Neural progenitor cell (in vitro differentiated cells): ENCODE data around the gene NELFA. TPM values are rescaled to one million over a fixed set of nuclear protein-coding genes. Genes with fewer than 3 reads are reported as not detected.

Experiments used
- DNase-seq: peaks from one replicate; pipeline ENCODE4 v3.0.0-alpha.2; 2016; ENCODE audit warnings: low spot score
- H2AFZ ChIP-seq: fragments of 200-600 bp; sonication (generic); replicated peaks from 2 replicates; pipeline ENCODE4 v1.6.1; 2016; ENCODE audit warnings: antibody characterized with exemption
- H3F3A ChIP-seq: fragments of 200-600 bp; sonication (generic); 2 replicates; pipeline ENCODE4 v1.6.1; 2016; ENCODE audit warnings: antibody characterized with exemption, low read depth
- H3K27ac ChIP-seq: fragments of 200-600 bp; sonication (generic); 2 replicates; pipeline ENCODE4 v1.5.1; 2016; ENCODE audit warnings: mild to moderate bottlenecking
- H3K27me3 ChIP-seq: fragments of 200-600 bp; sonication (generic); 2 replicates; pipeline ENCODE4 v1.6.1; 2016; ENCODE audit warnings: mild to moderate bottlenecking, moderate library complexity
- H3K36me3 ChIP-seq: fragments of 200-600 bp; sonication (generic); 2 replicates; pipeline ENCODE4 v1.5.1; 2016
- H3K4me1 ChIP-seq: fragments of 200-600 bp; sonication (generic); 2 replicates; pipeline ENCODE4 v1.6.1; 2016; ENCODE audit warnings: mixed run types
- H3K4me2 ChIP-seq: fragments of 200-600 bp; sonication (generic); 2 replicates; pipeline ENCODE4 v1.6.1; 2016
- H3K4me3 ChIP-seq: fragments of 200-600 bp; sonication (generic); 2 replicates; pipeline ENCODE4 v1.5.1; 2016
- H3K79me2 ChIP-seq: fragments of 200-600 bp; sonication (generic); 2 replicates; pipeline ENCODE4 v1.6.1; 2016; ENCODE audit warnings: low read depth
- H3K9ac ChIP-seq: fragments of 200-600 bp; sonication (generic); 2 replicates; pipeline ENCODE4 v1.6.1; 2016
- H3K9me3 ChIP-seq: fragments of 200-600 bp; sonication (generic); 2 replicates; pipeline ENCODE4 v1.5.1; 2016; ENCODE audit warnings: low read depth
- H4K20me1 ChIP-seq: fragments of 200-600 bp; sonication (generic); 2 replicates; pipeline ENCODE4 v1.6.1; 2016; ENCODE audit warnings: low read depth
- H3K27ac Mint-ChIP-seq: 3 replicates; pipeline ENCODE4 v1.8.0; 2021; ENCODE audit warnings: mixed read lengths
- H3K27me3 Mint-ChIP-seq: 2 replicates; pipeline ENCODE4 v1.8.0; 2022; ENCODE audit warnings: low read depth, mild to moderate bottlenecking, inconsistent platforms, moderate library complexity, mixed read lengths; ENCODE audit not compliant: insufficient read depth
- H3K36me3 Mint-ChIP-seq: 3 replicates; pipeline ENCODE4 v1.8.0; 2021; ENCODE audit warnings: mixed read lengths
- H3K4me1 Mint-ChIP-seq: 3 replicates; pipeline ENCODE4 v1.8.0; 2021; ENCODE audit warnings: mixed read lengths
- H3K4me3 Mint-ChIP-seq: 3 replicates; pipeline ENCODE4 v1.8.0; 2021; ENCODE audit warnings: mild to moderate bottlenecking, moderate library complexity, mixed read lengths
- H3K9me3 Mint-ChIP-seq: 3 replicates; pipeline ENCODE4 v1.8.0; 2020; ENCODE audit warnings: mixed read lengths
- EZH2 ChIP-seq: fragments of 200-600 bp; sonication (generic); IDR thresholded peaks from 2 replicates; pipeline ENCODE4 v1.6.1; 2017; ENCODE audit warnings: antibody characterized with exemption, mild to moderate bottlenecking, moderate library complexity
- EZH2phosphoT487 ChIP-seq: fragments of 200-600 bp; sonication (generic); IDR thresholded peaks from 2 replicates; pipeline ENCODE4 v1.6.1; 2017; ENCODE audit warnings: antibody characterized with exemption
- total RNA-seq: library from RNA; depleted of rRNA; stranded (reverse); fragments of >200 nt; gene quantifications from 2 replicates; pipeline ENCODE4 v1.2.3, GENCODE V29; 2015; ENCODE audit warnings: low replicate concordance
- TF ChIP-seq, protein P1 (sequence below): fragments of 200-600 bp; sonication (generic); IDR thresholded peaks from 2 replicates; pipeline ENCODE4 v1.5.1; 2017; ENCODE audit warnings: antibody characterized with exemption, mild to moderate bottlenecking

Gene NELFA
- total RNA-seq, 1 donor from 2014 or later: 18.0 TPM

DNA sequence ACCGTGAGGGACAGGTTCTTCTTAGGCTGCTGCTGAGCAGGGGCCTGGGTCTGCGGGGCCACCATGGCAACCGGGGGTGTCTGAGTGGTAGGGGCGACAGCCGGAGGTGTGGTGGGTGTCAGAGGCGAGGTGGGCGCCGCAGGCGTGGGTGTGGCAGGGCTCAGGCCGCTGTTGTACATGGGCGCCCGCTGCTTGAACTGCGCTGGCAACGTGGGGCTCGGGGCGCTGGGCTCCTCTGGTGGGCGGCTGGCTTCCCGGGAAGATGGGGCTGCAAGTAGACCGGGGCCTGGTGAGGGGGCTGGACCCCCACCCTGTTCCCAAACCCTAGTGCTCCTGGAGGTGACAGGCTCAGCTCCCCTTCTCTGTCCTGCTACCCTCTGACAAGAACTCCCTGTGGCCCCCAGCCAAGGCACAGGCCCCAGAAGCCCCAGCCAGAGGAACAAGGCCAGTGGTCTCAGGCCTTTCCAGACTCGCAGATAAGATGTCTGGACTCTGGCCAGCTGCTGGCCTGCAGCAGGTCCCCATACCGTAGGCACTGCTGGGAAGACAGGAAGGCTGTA lies 24.8 kb downstream of the NELFA start:
- Histone ChIP-seq H3F3A (peaks cover 35% of the 10 kb centered on the region), H3K4me3 (no peak overlapping the region), H3K79me2 (no peaks in the 10 kb centered on the region), H3K4me2 (no peak overlapping the region), H3K4me1 (no peaks in the 10 kb centered on the region), H3K9me3 (no peaks in the 10 kb centered on the region), H2AFZ (no peak overlapping the region), H4K20me1 (peaks cover 45% of the 10 kb centered on the region), H3K27ac (peak overlapping the region; percentile 67), H3K27me3 (no peaks in the 10 kb centered on the region), H3K9ac (no peak overlapping the region), H3K36me3 (peaks cover 3% of the 10 kb centered on the region)
- peaks cover 9% of the 10 kb centered on the region for H3K27me3 Mint-ChIP-seq
- H3K4me1 Mint-ChIP-seq: no peaks in the 10 kb centered on the region
- no peaks in the 10 kb centered on the region for H3K9me3 Mint-ChIP-seq
- H3K27ac Mint-ChIP-seq: no peak overlapping the region
- TF ChIP-seq EZH2phosphoT487 (no peak), EZH2 (no peak)
- TF ChIP-seq, protein P1, sequence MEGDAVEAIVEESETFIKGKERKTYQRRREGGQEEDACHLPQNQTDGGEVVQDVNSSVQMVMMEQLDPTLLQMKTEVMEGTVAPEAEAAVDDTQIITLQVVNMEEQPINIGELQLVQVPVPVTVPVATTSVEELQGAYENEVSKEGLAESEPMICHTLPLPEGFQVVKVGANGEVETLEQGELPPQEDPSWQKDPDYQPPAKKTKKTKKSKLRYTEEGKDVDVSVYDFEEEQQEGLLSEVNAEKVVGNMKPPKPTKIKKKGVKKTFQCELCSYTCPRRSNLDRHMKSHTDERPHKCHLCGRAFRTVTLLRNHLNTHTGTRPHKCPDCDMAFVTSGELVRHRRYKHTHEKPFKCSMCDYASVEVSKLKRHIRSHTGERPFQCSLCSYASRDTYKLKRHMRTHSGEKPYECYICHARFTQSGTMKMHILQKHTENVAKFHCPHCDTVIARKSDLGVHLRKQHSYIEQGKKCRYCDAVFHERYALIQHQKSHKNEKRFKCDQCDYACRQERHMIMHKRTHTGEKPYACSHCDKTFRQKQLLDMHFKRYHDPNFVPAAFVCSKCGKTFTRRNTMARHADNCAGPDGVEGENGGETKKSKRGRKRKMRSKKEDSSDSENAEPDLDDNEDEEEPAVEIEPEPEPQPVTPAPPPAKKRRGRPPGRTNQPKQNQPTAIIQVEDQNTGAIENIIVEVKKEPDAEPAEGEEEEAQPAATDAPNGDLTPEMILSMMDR: no peak
- H3K4me3 Mint-ChIP-seq: no peak overlapping the region
- DNase-seq: no peak
- H3K36me3 Mint-ChIP-seq: peaks cover 24% of the 10 kb centered on the region

DNA sequence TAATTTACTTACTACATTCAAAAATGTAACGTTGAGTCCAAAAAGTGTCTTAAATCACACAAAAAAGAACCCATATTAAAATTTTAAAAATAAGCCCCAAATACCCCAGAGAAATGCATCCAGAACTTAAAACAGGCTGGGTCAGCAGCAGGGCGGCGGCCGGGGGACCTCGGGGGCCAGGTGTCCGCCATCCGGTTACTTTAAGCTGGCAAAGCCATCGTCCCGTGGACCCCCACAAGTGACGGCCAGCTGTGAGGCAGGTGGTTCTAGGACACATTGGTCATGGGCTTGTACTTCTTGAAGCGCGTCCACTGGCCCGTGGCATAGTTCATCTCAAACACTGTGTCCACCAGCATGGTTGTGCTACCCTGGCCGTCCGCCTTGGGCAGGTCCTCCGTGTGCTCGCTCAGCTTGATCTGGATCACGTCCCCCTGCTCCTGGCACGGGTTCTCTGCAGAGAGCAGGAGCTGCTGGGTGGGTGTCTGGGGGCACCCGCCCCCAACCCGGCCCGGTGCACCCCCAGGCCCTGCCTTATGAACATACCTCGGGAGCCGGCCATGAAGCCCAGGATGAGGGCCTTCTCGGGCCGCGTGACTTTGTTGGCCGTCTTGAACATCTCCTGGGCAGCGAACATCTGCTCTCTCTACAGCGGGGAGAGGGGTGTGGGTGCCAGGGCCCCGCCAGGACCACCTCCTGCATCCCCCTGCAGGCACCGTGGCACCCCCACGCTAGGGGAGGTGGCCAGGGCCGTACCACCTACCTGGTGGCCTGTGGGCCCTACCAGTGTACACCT lies 25.5 kb downstream of the NELFA start:
- Mint-ChIP-seq H3K9me3 (no peaks in the 10 kb centered on the region), H3K4me3 (no peak overlapping the region), H3K4me1 (no peaks in the 10 kb centered on the region), H3K27ac (no peak overlapping the region), H3K36me3 (peaks cover 23% of the 10 kb centered on the region), H3K27me3 (peaks cover 9% of the 10 kb centered on the region)
- no peaks in the 10 kb centered on the region for H3K9me3 ChIP-seq
- no peak overlapping the region for H2AFZ ChIP-seq
- H3K79me2 ChIP-seq: no peaks in the 10 kb centered on the region
- no peak overlapping the region for H3K9ac ChIP-seq
- no peak overlapping the region for H3K4me2 ChIP-seq
- H3F3A ChIP-seq: peaks cover 40% of the 10 kb centered on the region
- H3K27ac ChIP-seq: peak overlapping the region; percentile 67
- DNase-seq: no peak
- TF ChIP-seq EZH2phosphoT487 (no peak), EZH2 (no peak)
- H3K36me3 ChIP-seq: peaks cover 3% of the 10 kb centered on the region
- H3K4me1 ChIP-seq: no peaks in the 10 kb centered on the region
- no peaks in the 10 kb centered on the region for H3K27me3 ChIP-seq
- H3K4me3 ChIP-seq: no peak overlapping the region
- H4K20me1 ChIP-seq: peaks cover 45% of the 10 kb centered on the region

DNA sequence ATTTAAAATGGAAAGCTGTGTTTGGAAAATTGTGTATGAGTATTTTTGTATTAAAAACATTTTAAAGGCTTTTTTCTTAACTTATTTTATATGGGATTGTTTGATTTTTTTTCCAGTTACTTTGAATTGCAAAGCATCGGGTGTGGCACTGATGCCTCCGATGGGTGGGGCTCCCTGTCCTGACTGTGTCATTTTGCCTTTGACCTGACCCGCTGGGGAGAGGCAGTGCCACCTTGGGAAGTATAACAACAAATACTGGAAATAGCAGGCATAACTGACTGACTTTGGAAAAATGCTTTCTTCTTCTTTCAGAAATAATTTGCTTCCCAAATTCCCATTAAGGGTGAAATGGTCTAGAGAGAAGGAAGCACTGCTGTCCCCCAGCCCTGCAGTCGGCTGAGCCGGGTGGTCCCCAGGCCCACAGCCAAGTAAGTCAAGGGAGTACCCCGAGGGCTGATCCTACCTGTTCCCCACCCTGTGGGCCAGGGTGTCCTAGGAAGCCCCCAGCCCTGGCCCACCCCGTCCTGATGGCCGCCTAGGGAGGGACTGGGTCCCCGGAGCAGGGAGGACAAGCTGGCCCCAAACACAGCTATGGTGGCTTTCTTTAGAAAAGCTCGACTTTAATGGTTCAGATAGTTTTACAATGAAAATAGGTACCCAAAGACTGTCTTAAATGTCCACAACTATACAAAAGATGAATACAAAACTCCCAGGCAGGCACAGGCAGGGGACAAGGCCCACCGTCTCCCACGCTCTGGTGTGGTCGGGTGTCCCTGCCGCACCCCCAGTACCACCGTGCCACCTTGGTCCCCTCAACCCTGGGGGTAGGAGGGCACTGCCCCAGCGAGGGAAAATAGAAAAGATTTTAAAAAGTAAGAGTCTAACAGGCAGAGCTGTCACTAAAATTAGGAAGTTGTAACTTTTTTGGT lies 26.4 kb downstream of the NELFA start:
- Histone ChIP-seq H3K36me3 (peaks cover 3% of the 10 kb centered on the region), H4K20me1 (peaks cover 43% of the 10 kb centered on the region), H3K9me3 (no peaks in the 10 kb centered on the region), H3F3A (peaks cover 48% of the 10 kb centered on the region), H3K27me3 (no peaks in the 10 kb centered on the region), H3K27ac (peak overlapping the region; percentile 37), H2AFZ (no peak overlapping the region), H3K79me2 (no peaks in the 10 kb centered on the region), H3K9ac (no peak overlapping the region), H3K4me1 (no peaks in the 10 kb centered on the region), H3K4me3 (no peak overlapping the region), H3K4me2 (no peak overlapping the region)
- Mint-ChIP-seq H3K4me3 (no peak overlapping the region), H3K36me3 (peaks cover 22% of the 10 kb centered on the region), H3K9me3 (no peaks in the 10 kb centered on the region), H3K27me3 (peaks cover 9% of the 10 kb centered on the region), H3K4me1 (no peaks in the 10 kb centered on the region), H3K27ac (no peak overlapping the region)
- TF ChIP-seq EZH2phosphoT487 (no peak), EZH2 (no peak)
- TF ChIP-seq, protein P1: no peak
- DNase-seq: no peak
